GM12875 (cell line): ENCODE results near the gene ERICH6B.

Source experiments
- H3K4me3 ChIP-seq: one replicate; pipeline ENCODE4 v1.5.1; 2011; ENCODE audit warnings: low read depth, low read length, control low read depth
- CTCF ChIP-seq: IDR thresholded peaks from 2 replicates; pipeline ENCODE4 v1.5.1; 2011; ENCODE audit warnings: low read depth, mild to moderate bottlenecking, control low read depth, inconsistent platforms, low read length, moderate library complexity, borderline replicate concordance; ENCODE audit not compliant: insufficient read depth

The ERICH6B gene

DNA sequence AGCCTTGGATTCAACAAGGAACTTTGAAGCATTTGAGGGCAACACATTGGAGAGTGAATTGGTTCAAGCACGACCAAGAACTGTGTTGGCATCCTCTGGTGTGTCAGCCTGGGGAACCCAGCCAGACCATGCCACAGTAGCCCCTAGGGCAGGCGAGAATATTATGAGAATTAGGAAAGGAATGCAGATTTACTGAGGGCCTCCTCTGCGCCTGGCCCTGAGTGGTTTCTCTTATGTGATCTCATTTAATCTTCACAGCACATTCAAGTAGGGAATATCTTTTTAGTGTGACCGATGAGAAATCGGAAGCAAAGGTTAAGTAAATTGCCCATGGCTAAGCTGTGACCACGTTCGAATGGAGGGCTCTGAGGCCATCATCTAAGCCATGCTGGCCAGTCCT lies 15.3 kb upstream of the ERICH6B start:
- H3K4me3 ChIP-seq, result no peak overlapping the region
- TF ChIP-seq CTCF, result no peak

DNA sequence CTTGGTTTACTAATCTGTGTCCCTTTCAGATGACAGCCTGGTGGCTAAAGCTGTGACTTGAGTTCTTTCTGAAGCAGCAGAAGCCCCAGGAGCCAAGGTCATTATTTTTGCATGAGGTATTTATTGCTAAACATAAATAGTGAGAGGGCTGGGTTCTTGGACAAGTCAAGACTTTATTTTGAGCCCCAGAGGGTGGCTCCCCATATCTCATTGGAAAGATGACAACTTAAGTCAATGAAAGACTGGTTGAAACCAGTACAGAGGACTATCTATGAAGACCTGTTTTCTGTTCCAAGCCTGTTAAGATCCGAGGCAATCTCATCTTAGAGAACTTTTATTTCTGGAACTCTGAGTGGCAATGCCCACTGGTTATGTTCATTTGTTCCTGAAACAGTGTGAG lies 14.4 kb upstream of the ERICH6B start:
- H3K4me3 ChIP-seq, result no peak overlapping the region
- TF ChIP-seq CTCF, result no peak

- H3K4me3 ChIP-seq, result no peak overlapping the region
- TF ChIP-seq CTCF, result no peak
Observed at GRCh38 chr13:45628094-45628493, 12.6 kb upstream of the ERICH6B start.

GRCh38 chr13:45627656-45628055 lies 12.1 kb upstream of the ERICH6B start:
- no peak for TF ChIP-seq CTCF
- no peak overlapping the region for H3K4me3 ChIP-seq

- H3K4me3 ChIP-seq, result no peak overlapping the region
- TF ChIP-seq CTCF, result no peak
Observed at GRCh38 chr13:45626731-45627374, 11.3 kb upstream of the ERICH6B start.

DNA sequence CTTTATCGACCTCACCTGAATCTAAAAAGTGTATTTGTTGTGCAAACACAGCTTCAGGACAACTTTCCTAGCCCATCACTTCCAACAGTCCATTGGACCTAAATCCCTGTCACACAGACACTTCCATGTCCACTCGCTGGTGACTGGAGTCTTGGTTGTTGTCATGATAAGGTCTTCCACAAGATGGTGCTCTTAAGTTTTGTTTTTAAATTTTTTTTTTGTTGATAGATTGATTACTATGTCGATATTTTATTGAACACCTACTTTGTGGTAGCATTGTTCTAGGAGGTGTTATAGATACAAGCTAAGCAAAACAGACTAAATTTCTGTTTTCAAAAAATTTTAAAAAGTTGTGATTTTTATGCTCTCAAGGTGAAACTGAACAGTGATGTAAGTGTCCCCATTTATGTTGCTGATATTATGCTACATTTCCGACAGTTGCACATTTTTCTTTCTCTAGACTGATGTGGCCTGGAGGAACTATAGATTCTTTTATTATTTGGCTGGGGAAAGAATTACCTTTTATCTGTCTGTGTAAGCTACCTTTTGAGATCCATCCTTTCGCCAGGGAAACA lies 8.1 kb upstream of the ERICH6B start:
- no peak overlapping the region for H3K4me3 ChIP-seq
- peak; percentile 36; the same call in 1 of the 2 replicates for TF ChIP-seq CTCF

GRCh38 chr13:45621950-45622349 lies 6.4 kb upstream of the ERICH6B start:
- no peak for TF ChIP-seq CTCF
- H3K4me3 ChIP-seq, result no peak overlapping the region
